ENCODE data around the gene PAXX.

The PAXX gene

GRCh38 chr9:136952876-136953770 is 39.1 kb upstream of the PAXX start:
- DNase-seq (ENCODE audit: extremely low read depth in 1 of 2, low read depth in 1 of 2) = no peak

GRCh38 chr9:136953771-136954269 is 38.4 kb upstream of the PAXX start:
- no peak for DNase-seq (ENCODE audit: extremely low read depth in 1 of 2, low read depth in 1 of 2)

- no peak for DNase-seq (ENCODE audit: extremely low read depth in 1 of 2, low read depth in 1 of 2)
Observed at GRCh38 chr9:136954270-136955083, 37.7 kb upstream of the PAXX start.

GRCh38 chr9:136955202-136955942 is 36.9 kb upstream of the PAXX start:
- no peak for DNase-seq (ENCODE audit: extremely low read depth in 1 of 2, low read depth in 1 of 2)

- DNase-seq (ENCODE audit: extremely low read depth in 1 of 2, low read depth in 1 of 2) = no peak
Observed at GRCh38 chr9:136955943-136956335, 36.3 kb upstream of the PAXX start.

GRCh38 chr9:136956604-136957003 is 35.6 kb upstream of the PAXX start:
- no peak for DNase-seq (ENCODE audit: extremely low read depth in 1 of 2, low read depth in 1 of 2)

- DNase-seq (ENCODE audit: extremely low read depth in 1 of 2, low read depth in 1 of 2) = no peak
Observed at GRCh38 chr9:136957461-136957860, 34.8 kb upstream of the PAXX start.

- no peak for DNase-seq (ENCODE audit: extremely low read depth in 1 of 2, low read depth in 1 of 2)
Observed at GRCh38 chr9:136957901-136958300, 34.3 kb upstream of the PAXX start.

- no peak for DNase-seq (ENCODE audit: extremely low read depth in 1 of 2, low read depth in 1 of 2)
Observed at GRCh38 chr9:136958473-136958872, 33.7 kb upstream of the PAXX start.

GRCh38 chr9:136958898-136959850 is 33.0 kb upstream of the PAXX start:
- no peak for DNase-seq (ENCODE audit: extremely low read depth in 1 of 2, low read depth in 1 of 2)

GRCh38 chr9:136960212-136960937 is 31.8 kb upstream of the PAXX start:
- DNase-seq (ENCODE audit: extremely low read depth in 1 of 2, low read depth in 1 of 2) = no peak

- no peak for DNase-seq (ENCODE audit: extremely low read depth in 1 of 2, low read depth in 1 of 2)
Observed at GRCh38 chr9:136960938-136961275, 31.3 kb upstream of the PAXX start.

- no peak for DNase-seq (ENCODE audit: extremely low read depth in 1 of 2, low read depth in 1 of 2)
Observed at GRCh38 chr9:136961279-136962065, 30.8 kb upstream of the PAXX start.

GRCh38 chr9:136962163-136962562 is 30.1 kb upstream of the PAXX start:
- no peak for DNase-seq (ENCODE audit: extremely low read depth in 1 of 2, low read depth in 1 of 2)

GRCh38 chr9:136962701-136963248 is 29.4 kb upstream of the PAXX start:
- no peak for DNase-seq (ENCODE audit: extremely low read depth in 1 of 2, low read depth in 1 of 2)

- DNase-seq (ENCODE audit: extremely low read depth in 1 of 2, low read depth in 1 of 2) = no peak
Observed at GRCh38 chr9:136963341-136963740, 28.9 kb upstream of the PAXX start.

GRCh38 chr9:136963751-136964150 is 28.5 kb upstream of the PAXX start:
- no peak for DNase-seq (ENCODE audit: extremely low read depth in 1 of 2, low read depth in 1 of 2)

GRCh38 chr9:136964171-136964689 is 28.0 kb upstream of the PAXX start:
- DNase-seq (ENCODE audit: extremely low read depth in 1 of 2, low read depth in 1 of 2) = no peak
